GM21825 (cell line): ENCODE results near the gene ROBO2.

Experiments used
- ATAC-seq: cut with Tn5 transposase; IDR thresholded peaks from one replicate; pipeline ENCODE4 v1.9.1; 2021; ENCODE audit warnings: mild to moderate bottlenecking, moderate library complexity; ENCODE audit not compliant: unreplicated experiment

The ROBO2 gene

DNA sequence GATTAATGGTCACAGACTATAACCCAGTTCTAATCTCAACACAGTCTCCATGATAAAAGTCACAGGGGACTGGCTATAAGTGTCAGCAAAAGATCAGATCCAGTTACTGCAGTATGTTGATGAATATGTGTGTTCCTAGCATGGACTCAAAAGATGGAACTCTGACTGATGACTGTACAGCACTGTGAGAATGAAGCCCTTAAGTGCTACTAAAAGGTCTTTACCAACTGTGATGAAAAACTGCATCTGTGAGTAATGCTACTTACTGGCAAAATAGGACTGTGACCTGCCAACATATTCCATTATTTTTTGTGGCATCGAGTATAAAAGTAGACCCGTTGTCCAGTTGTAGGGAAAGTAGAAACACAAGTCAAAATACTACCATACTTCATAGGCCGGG is 284.2 kb downstream of the ROBO2 start:
- ATAC-seq = no peak

DNA sequence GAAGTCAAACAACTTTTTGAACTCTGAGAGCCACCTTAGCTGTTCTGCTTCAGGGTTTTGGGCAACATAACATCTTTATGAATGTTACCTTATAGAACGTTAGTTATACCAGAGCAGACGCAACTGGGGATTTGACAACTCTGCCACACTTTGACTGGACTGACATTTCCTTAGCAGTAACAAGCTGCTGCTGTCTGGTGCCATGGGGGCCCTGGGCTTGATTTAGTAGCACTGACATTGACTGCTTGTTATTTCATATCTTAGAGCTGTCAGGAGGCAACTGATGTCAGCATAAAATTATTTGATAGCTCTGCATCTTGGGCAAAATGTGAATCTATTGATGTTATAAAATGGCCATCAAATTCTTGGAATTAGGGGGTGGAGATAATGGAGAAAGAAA is 285.4 kb downstream of the ROBO2 start:
- ATAC-seq = no peak

DNA sequence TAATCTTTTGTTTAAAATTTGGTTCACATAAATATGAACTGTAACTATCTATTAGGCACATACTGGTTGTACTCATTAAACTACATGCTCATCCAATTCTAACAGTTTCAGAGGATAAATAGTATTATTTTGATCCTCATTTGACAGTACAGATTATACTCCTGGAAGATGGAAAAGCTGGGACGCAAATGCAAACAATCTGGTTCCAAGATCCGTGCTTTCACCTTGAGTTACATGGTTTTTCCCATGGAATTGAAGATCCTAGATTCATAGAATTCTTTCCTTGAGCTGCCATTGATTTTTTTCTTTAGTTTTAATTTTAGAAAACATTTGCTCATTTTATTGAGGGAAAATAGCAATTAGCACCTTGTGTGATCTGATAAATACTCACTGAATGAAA is 285.8 kb downstream of the ROBO2 start:
- no peak for ATAC-seq

DNA sequence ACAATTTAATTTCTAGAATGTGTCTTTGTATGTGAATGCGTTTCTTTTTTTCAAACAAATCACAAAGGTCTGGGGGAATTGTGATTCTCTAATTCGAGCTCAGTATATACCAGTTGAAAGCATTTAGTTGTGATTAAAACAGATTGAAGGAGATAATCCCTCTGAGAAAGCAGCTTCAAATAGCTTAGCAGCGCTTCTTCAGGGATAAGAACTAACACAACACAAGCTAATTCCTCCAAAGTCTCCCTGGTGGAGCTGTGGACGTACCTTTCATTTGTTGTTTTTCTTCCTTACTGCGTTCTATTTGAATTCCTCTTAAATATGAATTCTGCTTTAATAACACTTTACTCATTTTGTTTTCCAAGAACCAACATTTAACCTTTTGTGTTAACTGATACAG is 286.7 kb downstream of the ROBO2 start:
- ATAC-seq = no peak

DNA sequence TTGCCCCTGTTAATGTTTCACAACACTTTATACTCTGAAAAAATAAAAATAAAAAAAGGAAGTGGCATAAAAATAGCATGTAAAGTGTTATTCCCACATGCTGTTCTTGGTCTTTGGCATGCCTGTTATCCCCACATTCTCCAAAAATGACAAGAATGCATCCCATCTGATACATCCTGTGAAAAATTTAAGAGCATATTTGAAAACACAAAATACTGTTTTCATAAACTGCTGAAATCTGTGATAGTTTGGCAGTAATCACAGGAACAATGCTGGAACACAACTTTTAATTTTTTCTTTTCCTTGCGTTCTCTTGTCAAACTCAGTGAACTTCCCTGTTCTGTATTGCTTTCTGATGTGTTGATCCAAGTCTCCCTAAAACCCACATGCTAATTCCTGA is 288.8 kb downstream of the ROBO2 start:
- no peak for ATAC-seq

DNA sequence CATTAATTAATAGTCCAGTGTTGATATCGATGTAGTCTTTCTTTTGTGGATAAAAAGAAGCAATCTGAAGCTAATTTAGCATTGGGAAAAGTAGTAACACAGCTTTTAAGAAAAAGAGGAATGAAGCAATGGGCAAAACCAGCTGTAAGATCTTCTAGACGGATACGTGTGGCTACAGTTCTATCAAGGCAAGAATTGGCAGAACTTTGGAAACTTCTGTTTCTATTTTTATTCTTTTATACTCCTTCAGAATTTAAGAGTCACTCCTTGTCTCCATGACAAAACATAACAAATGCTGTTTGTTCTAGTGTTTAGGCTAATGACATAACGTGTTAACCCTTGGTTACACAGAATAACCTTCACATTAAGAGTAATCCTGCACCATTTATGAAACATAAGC is 289.2 kb downstream of the ROBO2 start:
- ATAC-seq = no peak

DNA sequence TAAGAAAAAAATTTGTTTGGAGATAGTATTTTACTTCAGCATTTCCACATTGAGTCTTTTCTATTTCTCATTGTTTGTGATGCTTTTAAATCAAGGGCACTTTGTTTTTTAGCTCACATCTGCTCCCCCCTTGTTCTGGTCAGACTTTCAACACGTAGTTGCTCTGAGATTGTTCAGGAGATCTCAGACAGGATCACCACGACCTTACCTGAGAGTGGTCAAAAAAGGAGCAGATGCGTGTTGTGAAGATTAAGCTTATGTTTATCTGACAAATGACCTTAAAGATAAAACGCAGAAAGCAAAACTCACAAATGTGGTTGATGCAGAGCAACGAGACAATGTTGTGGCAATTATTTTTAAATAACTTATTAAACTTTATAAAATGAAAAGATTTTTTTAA is 298.3 kb downstream of the ROBO2 start:
- no peak for ATAC-seq

DNA sequence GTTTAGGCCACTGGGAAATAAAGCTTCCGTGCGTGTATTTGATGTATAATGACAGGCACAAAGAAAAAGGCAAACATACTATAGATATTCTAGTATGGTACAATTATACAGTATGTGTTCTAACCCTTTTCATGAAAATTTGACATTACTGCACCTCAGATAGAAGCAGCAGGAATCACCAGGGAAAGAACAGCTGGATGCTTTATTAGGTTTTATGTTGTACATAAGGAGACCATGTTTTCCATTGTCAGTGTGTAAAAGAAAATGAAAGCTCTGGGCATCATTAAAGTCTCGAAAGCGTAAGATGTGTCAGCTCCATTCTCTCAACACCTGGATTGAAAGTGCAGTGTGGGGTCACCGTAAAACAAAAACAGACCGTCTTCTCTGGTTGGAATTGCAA is 302.1 kb downstream of the ROBO2 start:
- ATAC-seq = no peak

DNA sequence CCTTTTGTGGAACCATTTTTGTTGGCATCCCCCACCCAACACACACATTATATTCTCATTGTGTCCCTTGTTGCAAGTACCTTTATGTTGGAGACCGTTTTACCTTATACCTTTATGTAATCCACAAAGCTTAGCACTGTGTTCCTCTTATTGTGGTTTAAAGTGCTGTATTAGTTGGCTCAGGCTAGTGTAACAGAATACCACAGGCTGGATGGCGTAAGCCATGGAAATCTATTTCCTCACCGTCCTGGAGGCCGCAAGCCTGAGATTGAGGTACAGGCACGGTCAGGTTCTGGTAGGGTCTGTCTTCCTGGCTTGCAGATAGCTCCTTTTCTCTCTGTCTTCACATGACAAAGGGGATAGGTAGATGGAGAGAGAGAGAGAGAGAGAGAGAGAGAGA is 302.8 kb downstream of the ROBO2 start:
- ATAC-seq = no peak

DNA sequence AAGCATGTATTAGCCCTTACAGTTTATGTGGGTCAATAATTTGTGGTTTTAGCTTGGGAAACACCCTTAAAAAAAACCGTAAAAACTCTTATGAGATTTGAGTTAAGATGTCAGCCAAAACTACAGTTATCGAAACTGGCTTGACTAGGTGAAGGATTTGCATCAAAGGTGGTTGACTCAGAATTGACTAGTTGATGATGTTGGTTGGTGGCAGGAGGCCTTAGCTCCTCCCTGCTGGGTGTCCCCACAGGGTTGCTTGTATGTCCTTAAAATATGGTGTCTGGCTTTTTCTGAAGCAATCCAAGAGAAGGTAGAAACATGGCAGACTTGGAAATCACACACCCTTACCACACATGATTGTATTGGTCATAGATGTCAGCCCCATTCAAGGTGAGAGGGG is 305.1 kb downstream of the ROBO2 start:
- no peak for ATAC-seq

DNA sequence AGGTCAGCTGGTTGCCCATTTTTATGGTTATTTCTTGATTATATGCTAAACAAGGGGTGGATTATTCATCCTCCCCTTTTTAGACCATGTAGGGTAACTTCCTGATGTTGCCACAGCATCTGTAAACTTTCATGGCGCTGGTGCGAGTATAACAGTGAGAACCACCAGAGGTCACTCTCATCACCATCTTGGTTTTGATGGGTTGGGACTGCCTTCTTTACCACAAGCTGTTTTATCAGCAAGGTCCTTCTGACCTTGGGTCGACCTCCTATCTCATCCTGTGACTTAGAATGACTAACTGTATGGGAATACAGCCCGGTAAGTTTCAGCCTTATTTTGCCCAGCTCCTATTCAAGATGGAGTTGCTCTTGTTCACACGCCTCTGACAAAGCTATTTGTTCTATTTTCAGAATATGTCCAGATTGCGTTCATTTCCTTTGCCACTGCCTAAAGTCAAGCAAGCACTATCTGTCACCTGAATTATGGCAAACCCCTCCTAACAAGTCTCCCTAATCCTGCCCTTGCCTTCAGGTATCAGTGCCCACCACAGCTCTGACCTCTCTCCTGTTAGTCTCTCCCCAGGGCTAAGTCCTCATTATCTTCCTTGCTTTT is 308.5 kb downstream of the ROBO2 start:
- ATAC-seq = no peak

DNA sequence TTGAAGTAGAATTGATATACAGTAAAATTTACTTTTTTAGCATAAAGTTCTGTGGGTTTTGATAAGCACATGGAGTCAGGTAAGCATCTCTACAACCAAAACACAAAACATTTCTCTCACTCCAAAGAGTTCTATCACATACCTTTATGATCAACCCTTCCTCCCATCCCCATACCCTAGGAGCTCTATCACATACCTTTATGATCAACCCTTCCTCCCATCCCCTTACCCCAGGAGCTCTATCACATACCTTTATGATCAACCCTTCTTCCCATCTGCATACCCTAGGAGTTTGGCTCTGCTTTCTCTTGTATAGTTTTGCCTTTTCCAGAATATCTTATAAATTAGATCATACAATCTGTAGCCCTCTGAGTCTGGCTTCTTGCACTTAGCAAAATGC is 315.1 kb downstream of the ROBO2 start:
- ATAC-seq = no peak

DNA sequence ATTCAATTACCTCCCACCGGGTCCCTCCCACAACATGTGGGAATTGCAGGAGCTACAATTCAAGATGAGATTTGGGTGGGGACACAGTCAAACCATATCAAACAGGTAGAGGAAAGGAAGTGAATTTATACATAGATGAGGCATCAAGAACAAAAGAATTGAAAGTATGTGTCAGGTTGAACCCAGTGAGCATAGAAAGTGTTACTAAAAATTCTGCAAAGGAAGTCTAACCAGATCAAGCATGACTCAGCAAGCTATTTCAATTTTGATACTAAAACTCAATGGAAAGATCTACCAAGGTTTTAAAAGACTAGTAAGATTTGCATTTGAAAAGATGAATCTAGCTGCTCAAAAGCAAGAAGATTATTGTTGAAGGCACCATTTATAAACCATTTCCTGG is 323.0 kb downstream of the ROBO2 start:
- no peak for ATAC-seq

DNA sequence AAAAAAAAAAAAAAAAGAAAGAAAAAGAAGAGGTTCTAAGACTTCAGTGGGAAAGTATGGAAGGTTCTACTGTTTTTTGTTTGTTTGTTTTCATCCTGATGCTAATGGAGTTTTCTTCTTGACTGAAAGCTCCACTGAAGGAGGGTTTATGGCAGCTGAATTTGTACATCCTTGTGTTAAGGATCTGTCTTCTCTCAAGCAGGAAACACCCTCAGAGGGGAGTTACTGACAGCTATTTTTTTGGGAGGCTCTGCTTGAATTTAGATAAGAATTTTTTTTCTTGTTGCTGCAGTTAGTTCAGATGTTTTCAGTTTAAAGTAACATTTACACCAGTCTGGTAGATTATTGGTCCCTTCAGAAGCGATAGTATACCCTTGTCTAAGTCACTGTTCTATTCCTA is 325.3 kb downstream of the ROBO2 start:
- no peak for ATAC-seq

DNA sequence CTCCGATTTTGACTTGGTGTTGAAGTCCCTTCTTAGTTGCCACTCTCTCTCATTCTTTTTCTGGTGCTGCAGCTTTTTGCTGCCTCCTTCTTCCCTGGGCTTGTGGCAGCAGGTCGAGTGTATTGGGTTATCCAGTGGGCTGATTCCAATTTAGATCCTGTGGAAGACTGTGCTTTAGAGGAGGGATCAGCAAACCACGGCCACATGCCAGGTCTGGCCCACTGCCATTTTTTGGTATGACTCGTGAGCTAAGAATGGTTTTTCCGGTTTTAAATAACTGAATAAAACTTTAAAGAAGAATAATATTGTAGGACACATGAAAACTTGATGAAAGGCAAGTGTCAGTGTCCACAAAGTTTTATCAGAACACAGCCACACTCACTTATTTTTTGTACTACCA is 330.5 kb downstream of the ROBO2 start:
- no peak for ATAC-seq

DNA sequence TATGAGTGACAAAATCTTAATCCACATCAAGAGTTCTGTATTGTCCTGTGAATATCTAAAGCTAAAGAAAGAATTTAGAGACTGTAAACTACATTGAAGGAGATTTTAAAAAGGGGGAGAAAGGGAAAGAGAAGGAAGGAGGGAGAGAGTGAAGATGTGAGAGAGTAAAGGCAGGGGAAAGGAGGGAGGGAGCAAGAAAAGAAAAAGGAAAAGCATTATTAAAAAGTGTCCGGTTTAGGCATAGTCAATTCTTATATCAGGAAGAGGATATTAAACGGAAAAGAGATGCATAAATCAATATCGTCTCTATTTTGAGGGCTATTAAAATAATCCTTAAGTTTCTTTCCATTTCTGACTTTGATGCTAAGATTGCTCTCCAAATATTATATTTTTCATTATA is 332.1 kb downstream of the ROBO2 start:
- no peak for ATAC-seq

DNA sequence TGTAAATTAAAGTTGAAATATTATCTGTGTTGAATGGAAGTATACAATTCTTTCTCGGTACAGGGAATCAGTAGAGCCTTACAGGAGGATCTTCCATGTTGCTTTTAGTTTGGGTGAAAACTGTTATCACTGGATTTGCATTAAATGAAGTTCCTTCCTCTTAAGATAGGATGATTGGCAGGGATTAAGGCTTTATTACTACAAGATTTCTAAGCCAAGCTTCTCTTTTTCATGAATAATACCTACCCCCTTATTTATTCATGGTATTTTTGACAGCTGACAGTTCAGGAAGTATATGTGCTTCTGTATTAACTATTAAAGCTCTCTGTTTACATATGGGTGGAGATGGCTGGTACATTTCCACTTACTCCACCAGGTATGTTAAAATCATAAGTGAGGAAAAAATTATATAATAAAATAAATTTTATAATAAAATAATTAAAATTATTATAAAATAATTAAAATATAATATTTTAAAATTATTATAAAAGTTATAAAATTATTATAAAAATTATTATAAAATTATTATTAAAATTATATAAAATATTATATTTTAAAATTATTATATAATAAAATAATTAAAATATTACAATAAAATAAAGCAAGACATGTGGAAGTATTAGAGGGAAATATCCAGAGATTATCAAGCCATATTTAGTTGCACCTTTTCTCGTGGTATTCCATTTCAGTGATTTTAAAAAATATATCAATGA is 332.9 kb downstream of the ROBO2 start:
- ATAC-seq = no peak

DNA sequence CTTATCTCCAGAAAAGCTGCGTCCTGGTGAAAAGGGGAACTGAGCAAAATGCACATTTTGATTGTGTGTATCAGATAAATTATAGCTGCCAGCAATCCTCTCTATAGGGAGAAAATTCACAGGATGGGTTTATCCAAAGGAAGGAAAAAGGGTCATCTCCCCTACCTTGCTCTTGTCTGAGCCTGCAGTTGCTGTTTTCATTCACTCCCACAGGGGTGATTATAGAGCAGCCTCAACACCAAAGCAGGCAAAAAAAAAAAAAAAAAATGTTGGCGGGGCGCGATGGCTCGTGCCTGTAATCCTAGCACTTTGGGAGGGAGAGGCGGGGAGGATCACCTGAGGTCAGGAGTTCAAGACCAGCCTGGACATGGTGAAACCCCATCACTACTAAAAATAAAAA is 333.7 kb downstream of the ROBO2 start:
- no peak for ATAC-seq

DNA sequence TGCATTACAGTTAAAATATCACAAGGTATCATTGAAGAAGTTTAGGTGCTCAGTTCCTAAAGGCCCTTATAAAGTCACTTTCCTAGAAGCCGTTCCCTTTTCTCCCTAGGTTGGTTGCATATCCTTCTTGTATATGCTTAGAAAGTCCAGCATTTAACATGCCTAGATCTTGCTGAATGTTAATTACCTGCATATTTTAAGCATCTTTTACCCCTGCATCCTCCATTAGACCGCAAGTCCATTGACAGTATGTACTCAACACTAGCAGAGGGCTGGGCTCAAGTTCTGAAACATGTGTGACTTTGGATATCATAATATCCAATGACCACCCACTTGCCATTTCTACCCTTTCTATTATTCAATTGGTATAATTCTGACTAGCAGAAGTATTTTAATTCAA is 336.6 kb downstream of the ROBO2 start:
- no peak for ATAC-seq

DNA sequence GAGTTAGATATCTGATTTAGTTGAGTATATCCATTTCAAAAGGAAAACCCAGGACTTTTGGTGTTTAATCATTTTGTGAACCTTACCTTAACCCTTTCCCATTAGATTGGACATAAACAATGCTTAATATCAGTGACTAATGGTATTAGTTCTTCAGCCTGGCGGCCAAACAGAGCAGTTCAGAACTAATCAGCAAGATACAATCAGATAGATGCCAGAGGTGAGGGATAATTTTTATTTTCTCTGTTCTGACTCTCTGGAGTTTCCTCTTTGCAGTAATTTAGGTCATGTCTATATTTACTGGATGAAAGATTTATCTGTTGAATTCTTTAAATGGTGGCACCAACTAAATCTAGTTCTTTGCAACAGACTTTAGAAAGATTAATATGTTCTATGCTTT is 337.8 kb downstream of the ROBO2 start:
- no peak for ATAC-seq

DNA sequence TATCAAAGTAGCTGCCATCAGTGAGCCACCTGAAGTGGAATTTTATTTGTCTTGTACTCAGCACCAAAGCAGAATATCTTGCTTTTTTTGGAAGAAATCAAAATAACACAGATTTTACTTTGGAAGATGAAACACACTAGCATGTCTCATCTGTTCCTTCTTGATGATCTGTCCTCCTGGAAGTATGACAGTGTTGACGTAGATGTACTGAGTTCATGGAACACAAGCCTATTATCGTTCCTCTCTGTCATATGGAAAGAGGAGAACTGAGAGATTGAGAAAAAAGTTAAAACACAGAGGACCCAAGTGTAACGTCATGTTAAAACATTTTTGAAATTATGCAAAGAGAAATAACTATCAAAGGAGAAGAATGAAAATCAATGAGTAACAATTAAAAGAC is 340.2 kb downstream of the ROBO2 start:
- ATAC-seq = no peak

DNA sequence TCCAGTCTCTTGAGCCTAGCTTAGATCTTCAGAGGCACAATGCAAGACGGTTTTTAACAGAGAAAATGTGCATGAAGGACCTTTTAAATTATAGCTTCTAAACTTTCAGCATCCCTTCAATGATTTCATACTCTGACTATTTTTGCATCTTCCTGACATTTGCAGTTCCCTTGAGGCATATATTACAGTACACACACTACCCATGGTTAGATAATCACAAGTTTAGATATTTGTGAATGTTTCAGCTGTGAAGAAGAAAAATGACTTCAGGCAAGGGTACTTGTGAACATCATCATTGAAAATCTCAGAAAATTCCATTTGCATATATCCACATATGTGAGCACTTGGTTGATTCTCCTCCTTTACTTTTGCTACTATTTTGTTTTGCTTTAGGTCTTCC is 341.5 kb downstream of the ROBO2 start:
- no peak for ATAC-seq

DNA sequence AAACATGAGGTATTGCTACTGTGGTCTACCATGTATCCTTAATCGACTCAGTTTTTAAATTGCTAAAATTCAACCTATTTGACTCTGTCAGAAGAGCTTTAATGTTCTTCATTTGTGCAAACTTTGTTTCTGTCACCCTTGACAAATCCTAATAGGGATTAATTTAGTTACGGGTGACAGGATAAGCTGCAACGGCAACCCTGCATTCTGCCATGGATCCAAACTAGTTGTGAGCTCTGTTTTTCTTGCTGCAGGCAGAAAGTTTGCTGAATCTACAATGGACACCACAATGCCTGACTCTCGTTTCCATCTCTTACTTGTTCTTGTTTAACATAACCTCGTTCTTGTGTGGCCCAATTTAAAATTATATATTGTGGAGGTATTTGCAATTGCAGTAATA is 352.3 kb downstream of the ROBO2 start:
- no peak for ATAC-seq
